Measurements from ENCODE around the gene HDAC4.
"Not testable (repeated sequence)": the region's sequence is repeated elsewhere in the genome, so short reads cannot be mapped to it uniquely, and the experiment has no call there.

Gene HDAC4

DNA sequence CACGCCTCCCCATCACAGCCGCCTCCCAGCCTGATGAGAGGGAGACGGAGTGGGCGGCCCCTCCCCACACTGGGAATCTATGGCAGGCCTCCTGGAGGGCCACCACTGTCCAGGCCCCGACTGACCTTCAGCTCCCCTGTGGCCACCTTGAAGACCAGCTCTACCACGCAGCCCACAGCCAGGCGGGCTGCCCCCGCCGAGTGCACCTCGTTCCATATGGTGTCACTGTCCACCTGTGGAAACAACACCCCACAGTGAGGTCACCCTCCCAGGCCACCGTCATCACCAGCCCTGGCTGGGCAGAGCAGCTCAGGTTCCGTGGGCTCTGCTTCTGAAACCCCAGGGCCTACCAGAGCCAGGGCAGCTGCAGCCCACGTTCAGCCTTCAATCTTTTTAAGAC is 310.9 kb downstream of the HDAC4 start:
- no peak for DNase-seq

DNA sequence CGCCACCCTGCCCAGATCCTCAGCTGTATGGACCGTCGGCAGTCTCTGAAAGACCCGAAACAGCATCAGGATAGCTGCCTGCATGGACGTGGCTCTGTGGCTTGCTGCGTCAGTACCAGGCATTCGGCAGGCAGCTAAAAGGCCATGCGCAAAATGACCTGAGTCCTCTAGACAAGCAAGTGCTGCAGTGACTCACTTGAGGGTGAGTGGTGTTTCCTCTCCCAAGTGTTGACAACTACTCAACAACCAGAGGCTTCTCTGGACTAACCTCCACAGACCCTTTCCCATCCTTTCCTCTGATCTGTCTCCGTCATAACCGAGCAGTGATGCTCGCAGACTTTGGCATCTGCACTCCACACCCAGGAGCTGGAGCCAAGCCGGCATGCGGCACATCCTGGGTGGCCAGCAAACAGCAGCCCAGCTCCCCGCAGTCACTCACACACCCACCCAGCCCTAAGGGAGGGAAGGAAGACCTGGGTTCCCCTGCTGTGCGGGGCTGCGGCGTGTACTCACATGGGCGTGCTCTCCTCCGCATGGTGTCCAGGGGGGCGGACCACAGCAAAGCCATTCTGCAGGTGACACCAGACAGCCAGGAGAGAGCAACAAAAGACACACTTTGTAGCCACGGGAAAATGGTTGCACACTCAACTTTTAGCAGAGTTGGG is 313.6 kb downstream of the HDAC4 start:
- DNase-seq, result no peak

DNA sequence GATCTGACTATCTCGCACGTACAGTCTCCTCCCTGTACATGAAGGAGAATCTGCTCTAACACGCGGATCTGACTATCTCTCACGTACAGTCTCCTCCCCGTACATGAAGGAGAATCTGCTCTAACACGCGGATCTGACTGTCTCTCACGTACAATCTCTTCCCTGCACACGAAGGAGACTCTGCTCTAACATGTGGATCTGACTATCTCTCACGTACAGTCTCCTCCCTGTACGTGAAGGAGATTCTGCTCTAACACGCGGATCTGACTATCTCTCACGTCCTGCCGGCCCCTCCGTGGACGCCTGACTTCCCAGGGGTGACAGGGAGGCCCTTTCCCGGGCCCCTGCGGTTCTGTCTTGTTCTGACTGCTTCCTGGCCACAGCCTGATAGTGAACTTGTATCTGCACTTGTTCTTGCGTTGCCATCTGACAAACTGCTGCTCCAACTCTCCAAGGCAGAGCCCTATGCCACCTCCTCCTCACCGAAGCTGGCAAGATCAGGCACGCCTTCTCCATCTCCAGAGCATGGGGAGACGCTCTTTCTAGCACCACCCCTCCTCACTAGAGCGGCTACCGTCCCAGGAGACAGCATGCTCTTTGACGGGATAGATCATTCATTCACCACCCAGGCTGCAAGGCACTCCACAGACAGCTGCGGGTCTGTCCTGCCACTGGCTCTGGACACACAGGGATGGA is 314.3 kb downstream of the HDAC4 start:
- DNase-seq, result no peak

DNA sequence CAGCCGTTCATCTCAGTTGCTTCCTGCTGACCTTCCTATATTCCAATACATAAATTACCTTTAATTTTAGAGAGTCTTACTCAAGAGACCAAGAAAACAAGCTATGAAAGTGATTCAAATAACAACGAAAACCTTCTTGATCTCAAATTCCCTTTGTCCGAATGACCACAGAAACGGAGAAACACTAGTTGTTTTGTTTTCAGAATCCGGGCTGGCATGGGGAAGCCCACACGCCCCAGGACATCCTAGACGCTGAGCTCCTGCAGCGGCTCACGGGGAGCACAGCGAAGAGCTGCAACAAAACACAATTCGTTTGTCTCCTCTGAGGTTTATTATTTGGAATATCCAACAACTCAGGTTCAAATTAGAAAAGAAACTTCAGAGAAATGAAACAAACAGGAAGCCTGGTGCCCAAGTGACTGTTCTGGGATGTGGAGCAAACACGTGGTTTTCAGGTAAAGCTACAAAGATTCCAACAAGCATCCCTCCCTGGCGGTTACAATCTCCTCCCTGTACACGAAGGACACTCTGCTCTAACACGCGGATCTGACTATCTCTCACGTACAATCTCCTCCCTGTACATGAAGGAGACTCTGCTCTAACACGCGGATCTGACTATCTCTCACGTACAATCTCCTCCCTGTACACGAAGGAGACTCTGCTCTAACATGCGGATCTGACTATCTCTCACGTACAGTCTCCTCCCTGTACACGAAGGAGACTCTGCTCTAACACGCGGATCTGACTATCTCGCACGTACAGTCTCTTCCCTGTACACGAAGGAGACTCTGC is 315.4 kb downstream of the HDAC4 start:
- DNase-seq, result no peak

DNA sequence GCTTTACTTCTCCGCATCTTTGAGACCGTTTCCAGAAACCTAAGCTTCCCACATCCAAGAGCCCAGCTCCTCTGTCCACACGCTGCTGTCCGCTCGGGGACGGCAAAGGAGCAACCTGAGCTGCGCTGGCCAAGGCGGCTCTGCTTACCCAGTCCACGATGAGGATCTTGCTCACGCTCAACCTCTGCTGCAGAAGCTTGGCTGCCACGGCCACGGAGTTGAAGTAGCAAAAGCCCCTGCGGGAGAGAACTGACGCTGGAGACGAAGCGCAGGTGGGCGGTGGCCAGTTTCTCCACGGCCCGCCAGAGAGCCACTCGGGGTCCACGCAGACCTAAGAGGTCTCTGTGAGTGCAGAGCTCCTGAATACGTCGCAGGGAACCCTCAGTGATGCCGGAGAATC is 316.8 kb downstream of the HDAC4 start:
- no peak for DNase-seq

DNA sequence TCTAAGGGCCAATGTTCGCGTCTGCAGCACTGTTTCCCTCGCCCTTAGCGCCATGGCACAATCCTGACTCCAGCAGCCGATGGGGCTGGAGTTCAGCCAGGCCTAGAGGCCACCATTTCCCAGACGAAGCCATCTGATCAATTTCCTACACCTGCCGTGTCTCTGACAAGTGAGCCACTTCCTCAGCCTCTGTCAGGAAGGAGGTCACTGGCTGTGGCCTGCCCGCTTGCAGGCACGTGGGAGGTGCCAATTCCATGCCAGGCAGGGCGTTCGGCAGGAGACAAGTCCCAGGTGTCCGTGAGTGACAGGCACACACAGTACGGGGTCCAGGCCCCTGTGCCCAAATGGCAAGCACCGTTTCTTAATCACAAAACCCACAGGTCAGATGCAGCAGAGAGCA is 318.4 kb downstream of the HDAC4 start:
- DNase-seq, result no peak

DNA sequence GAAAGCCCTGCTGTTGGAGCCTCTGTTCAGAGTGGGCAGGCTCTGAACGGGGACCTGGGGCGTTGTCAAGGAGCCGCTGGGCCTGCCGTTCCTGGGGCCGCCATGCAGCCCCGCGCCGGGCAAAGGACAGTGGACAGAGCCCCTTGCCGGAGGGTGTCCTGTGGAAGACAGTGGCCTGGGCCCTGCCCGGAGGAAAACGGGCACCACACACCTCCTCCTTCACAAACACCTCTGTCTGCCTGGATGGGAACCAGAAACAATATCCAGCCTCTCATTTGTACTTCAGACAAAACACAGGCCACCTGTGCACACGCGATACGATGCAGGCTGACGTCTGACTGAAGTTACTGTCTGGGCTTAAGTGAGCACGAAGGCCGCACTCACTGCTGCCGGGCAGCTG is 319.2 kb downstream of the HDAC4 start:
- DNase-seq, result no peak

DNA sequence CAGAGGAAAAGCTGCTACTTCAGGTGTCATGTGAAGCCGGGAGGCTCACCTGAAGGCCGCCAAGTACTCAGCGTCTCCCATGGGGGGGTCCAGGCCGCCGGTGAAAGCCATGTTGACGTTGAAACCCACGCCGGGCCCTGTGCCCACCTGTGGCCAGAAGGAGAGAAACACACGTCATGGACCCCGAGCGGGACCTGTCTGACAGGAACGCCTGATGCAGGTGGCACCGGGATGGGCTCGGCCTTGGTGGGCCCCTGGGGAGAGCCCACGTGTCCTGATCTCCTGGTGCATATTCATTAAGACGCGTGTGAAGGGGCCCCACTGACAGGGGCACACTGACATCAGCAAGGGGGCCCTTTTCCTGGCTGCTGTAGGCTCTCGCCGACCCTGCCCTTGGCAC is 319.8 kb downstream of the HDAC4 start:
- no peak for DNase-seq

DNA sequence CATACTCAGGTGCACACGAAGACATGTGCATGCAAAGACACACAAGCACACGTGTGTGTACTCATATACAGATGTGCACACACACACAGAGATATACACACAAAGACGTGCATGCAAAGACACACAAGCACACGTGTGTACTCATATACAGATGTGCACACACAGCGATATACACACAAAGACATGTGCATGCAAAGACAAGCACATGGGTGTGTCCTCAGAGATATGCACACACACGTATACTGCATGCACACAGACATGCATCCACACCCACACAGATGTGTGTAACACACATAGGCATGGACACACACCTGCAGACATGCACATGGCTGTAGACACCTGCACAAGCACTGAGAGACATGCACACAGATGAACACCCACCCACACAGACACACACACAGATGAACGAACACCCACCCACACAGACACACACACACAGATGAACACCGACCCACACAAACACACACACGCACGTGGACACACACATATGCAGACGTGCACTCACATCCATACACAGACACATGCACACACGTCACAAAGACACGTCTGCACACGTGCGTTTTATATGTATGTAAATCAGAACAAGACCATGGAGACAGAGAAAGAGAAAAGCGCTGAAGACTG is 321.0 kb downstream of the HDAC4 start:
- DNase-seq, result no peak

DNA sequence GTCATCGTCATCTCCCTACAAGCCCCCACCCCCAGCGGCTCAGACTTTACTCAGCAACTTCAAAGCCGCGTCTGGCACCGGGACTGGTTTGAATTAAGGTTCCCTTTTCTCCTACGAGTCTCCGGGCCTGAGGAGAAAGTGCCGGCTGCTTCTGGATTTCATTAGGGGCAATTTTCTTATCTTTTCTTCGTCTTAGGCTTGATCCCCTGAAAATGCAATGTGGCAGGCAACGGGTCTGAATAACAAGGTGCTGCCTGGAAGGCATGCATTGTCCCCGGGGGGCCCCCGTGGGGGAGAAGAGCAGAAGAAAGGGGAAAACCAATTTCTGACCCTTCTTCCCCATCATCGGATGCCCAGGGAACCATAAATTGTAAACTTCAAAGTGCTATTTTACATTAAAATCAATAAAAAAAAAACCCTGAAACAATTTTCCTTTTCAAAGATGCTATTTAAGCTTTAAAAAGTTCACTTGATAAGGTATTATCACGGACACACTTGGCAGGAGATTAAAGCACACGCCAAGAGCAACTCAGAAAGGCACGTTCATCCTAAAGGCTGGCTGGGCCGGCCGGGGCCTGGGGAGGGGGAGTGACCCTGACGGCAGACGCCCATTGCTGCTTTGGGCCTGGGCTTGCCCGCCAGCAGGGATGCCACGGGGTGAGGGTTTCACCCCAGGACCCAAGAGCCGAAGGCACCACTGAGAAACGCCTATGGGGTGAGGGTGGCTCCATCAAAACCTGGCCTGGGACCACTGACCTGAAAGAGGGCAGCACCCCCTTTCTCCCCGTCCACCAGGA is 322.5 kb downstream of the HDAC4 start:
- no peak for DNase-seq

DNA sequence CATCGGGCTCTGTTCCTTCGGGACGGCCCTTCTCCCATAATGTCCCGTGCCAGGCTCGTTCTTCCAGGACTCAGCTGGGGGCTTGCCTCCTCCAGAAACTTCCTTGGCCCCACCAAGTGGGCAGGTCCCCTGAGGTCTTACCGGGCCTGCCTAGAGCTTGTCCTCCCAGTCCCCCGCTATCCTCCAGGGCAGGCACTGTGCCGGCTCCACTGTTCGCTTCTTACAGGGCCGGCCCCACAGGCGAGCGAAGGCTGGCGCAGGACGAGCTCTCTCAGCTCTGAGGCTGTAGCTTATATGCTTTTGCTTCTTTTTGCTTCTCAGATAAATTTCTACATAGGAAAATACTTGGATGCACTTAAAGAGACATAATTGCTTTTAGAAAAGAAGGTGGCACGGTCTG is 323.6 kb downstream of the HDAC4 start:
- DNase-seq, result no peak

DNA sequence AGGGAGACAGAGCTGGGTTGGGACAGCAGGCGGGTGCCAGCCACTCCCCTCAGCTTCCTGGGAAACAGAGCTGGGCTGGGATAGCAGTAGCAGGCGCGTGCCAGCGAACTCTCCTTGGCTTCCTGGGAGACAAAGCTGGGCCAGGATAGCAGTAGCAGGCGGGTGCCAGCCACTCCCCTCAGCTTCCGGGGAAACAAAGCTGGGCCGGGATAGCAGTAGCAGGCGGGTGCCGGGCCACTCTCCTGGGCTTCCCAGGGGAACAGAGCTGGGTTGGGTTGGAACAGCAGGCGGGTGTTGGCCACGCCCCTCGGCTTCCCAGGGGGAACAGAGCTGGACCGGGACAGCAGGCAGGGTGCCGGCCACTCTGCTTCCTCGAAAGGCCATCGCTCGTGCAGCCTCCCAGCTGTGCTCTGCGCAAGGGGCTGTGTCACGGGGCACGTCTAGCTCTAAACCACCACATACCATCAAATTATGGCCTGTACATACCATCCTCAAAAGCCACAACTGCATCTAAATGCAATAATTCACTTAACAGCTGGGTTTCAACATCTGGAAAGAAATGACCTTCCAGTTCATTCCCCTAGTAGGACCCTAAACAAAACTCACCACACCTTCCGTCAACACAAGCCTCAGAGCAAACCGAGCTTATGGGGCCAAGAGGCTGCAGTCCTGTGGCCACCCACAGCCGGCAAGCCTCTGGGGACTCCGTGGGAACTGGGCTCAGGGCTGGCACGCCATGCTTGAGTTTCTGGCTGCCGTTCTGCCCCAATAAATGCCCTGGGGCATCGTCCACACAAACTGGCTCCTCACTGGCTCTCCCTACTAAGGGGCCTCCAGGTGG is 324.7 kb downstream of the HDAC4 start:
- DNase-seq, result no peak

DNA sequence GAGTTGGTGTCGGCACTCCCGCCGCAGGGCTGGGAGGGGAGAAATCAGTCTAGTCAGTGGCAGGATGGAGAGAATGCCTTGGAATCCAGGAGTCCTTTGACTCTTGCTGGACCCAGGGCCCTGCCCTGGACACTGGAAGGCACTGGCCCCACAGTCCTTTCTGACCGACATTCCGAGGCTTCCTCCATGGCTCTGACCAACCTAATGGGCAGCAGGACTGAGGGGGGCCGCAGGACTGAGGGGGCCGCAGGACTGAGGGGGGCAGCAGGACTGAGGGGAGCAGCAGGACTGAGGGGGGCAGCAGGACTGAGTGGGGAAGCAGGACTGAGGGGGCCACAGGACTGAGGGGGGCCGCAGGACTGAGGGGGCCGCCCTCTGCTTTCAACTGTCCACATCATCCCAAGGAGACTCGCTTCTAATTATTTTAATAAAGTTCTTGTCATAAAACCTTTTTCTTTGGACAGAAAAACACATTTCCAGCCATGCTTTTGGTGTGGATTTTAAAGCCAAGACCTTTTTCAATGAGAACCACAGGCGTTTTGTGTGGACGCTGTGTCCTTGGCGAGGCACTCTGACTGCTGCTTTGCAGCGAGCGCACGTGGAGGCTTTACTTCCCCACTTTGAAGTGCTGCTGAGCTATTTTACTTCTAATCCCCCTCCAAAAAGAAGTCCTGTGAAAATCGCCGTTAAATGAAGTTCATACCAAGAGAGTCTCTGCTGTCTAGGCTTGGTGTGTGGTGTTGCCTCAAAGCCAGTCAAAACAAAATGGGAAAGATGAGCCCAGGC is 326.9 kb downstream of the HDAC4 start:
- no peak for DNase-seq

DNA sequence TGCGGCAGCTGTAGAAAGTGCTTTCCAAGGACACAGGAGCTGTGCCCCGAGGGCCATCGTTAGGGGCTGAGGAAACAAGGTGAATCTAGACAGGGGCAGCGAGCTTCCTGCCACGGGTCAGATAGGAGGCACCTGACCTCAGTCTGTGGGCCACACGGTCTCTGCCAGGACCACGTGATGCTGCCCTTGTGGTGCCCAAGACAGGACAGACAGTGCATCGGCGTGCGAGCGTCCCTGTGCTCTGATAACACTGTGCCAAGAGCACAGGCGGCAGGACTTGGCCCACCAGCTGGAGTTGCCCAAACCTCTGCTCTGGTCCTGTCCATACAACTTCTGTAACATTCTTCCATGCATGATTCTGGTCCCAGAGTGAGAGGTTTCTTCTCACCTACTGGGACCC is 327.6 kb downstream of the HDAC4 start:
- DNase-seq, result no peak

DNA sequence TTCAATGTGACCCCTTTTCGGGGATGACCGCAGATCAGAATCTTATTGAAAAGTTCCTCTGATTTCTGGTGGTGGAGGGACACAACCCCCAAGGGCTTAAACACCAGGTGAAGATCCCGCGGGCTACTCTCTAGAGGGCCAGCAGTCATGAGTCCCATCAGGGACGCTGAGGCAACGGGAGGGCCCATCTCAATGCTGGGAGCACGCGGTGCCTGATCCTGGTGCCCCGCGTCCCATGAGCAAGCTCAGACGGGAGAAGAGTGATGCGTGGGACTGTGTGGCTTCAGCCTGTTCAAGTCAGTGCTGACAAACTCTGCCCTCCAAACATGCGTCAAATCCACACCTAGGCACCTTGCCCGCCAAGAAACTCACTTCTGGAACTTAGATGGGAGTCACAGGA is 328.0 kb downstream of the HDAC4 start:
- no peak for DNase-seq

DNA sequence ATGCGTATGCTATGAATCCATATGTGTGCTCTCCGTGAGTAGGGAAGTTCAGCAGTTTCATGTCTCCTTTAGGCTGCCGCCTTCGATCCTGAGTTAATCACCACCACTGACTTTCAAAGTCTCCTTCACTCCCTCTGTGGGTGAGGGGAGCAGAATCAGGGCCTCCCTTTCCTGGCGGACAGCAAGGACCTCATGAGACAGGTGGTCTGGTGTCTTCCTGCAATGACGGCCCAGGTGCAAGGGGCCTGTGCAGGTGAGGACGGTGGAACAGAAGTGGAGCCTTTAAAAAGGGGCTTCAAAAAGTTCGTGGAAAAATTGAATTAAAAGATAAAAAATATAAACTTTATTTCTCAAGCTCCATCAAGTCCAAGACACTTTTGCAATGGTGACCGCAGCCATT is 330.4 kb downstream of the HDAC4 start:
- no peak for DNase-seq

DNA sequence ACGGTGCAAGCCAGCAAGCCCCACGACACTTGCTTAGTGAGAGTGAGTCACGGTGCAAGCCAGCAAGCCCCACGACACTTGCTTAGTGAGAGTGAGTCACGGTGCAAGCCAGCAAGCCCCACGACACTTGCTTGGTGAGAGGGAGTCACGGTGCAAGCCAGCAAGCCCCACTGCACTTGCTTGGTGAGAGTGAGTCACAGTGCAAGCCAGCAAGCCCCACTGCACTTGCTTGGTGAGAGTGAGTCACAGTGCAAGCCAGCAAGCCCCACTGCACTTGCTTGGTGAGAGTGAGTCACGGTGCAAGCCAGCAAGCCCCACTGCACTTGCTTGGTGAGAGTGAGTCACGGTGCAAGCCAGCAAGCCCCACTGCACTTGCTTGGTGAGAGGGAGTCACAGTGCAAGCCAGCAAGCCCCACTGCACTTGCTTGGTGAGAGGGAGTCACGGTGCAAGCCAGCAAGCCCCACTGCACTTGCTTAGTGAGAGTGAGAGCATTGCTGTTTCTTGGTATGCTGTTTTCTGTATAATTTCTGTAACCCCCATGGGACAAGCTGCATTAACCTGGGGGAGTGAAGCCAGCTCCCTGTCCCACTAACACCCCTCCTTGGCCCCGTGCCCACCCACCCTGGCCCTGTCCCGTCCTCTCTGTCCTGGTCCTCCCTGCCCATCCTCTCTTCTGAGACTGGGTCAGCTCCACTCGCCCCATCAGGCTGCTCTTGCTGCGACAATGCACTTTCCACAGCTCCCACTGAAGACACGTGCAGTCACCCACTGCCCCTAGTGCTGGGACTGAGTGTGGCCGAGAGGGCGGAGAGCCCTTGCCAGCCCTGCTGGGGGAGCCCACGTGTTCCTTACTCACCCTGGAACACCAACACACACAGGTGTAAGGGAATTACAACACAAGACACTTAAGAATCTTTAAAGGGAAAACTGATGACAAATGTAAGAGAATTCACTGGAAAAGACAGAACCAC is 331.2 kb downstream of the HDAC4 start:
- not testable (repeated sequence) for DNase-seq

DNA sequence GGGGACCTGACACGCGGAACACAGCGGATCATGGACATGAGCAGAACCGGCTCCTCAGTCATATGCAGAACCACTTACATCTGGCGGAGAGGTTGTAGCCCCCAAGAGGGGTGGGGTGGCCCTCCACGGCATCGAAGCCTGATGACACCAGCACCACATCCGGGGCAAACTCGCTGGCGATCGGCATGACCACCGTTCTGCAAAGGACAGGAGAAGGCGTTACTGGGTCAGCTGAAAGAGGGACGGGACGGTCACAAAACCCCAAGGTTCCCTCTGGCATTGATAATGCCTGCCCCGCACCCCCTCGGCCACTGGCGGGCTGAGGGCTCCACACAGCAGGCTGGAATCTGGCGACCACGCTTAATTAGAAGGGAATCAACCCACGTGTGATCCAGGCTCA is 332.4 kb downstream of the HDAC4 start:
- no peak for DNase-seq

DNA sequence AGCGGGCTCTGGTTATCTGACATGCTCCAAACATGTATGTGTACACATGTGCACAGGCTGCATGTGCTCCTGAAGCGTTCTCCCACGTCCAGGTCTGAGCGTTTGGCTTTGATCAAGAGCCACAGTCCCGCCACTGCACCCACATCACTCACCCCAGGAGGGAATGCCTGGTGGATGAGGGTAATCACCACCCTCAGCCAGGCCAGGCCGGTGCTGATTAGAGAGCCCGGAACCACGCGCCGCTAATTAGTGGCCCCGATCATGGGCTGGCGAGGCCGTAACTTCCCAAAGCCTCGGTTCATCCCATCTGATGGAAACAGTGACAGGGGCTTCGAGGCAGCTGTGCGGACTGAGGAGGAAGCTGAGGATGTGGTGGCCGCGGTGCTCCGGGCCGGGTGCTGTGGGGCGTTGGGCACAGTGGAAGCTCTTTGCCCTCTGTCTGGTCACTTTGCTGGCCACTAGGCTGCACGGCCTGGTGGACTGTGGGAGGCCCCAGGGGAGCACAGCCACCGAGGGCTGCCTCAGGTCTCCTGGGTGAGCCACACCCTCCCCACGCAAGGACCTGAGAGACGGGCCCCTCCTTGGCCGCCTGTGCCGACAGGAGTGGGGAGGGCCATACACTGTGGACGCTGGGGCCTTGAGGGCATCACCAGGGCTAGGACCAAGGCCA is 333.5 kb downstream of the HDAC4 start:
- no peak for DNase-seq
